IPS-18c (cell line): ENCODE measurements around the gene MINDY1.

Source experiments
- H3K4me3 ChIP-seq: 2 replicates; pipeline ENCODE4 v1.7.0; 2013; ENCODE audit warnings: low read depth, mild to moderate bottlenecking, low read length, moderate library complexity; ENCODE audit not compliant: insufficient read depth
- H3K9me3 ChIP-seq: one replicate; pipeline ENCODE4 v1.6.1; 2013; ENCODE audit warnings: mild to moderate bottlenecking, low read length, moderate library complexity; ENCODE audit not compliant: control insufficient read depth, insufficient read depth

MINDY1 gene

GRCh38 chr1:150999926-151000325 lies 6.8 kb downstream of the MINDY1 start:
- H3K9me3 ChIP-seq = peaks cover 2% of the 10 kb centered on the region

GRCh38 chr1:150999051-150999674 lies 7.5 kb downstream of the MINDY1 start:
- H3K9me3 ChIP-seq = peaks cover 2% of the 10 kb centered on the region

More at GRCh38 chr1:150999926-151000325, 6.8 kb downstream of the MINDY1 start:
- H3K4me3 ChIP-seq = no peak overlapping the region

GRCh38 chr1:150997949-150998348 lies 8.8 kb downstream of the MINDY1 start:
- peaks cover 2% of the 10 kb centered on the region for H3K9me3 ChIP-seq
- no peak overlapping the region for H3K4me3 ChIP-seq

More at GRCh38 chr1:150999051-150999674, 7.5 kb downstream of the MINDY1 start:
- H3K4me3 ChIP-seq = no peak overlapping the region

GRCh38 chr1:150997126-150997872 lies 9.4 kb downstream of the MINDY1 start:
- Histone ChIP-seq H3K4me3 (no peak overlapping the region), H3K9me3 (peaks cover 2% of the 10 kb centered on the region)

GRCh38 chr1:150995896-150996295 lies 10.8 kb downstream of the MINDY1 start:
- Histone ChIP-seq H3K9me3 (peaks cover under 1% of the 10 kb centered on the region), H3K4me3 (no peak overlapping the region)

- Histone ChIP-seq H3K4me3 (no peak overlapping the region), H3K9me3 (no peaks in the 10 kb centered on the region)
Observed at GRCh38 chr1:150995460-150995859, 11.2 kb downstream of the MINDY1 start.

- no peak overlapping the region for H3K4me3 ChIP-seq
- H3K9me3 ChIP-seq = no peaks in the 10 kb centered on the region
Observed at GRCh38 chr1:150994248-150994647, 12.5 kb downstream of the MINDY1 start.

- no peaks in the 10 kb centered on the region for H3K9me3 ChIP-seq
- H3K4me3 ChIP-seq = no peak overlapping the region
Observed at GRCh38 chr1:150992626-150993025, 14.1 kb downstream of the MINDY1 start.

GRCh38 chr1:150987924-150988323 lies 18.8 kb downstream of the MINDY1 start:
- Histone ChIP-seq H3K4me3 (no peak overlapping the region), H3K9me3 (no peaks in the 10 kb centered on the region)

- H3K4me3 ChIP-seq = no peak overlapping the region
- no peaks in the 10 kb centered on the region for H3K9me3 ChIP-seq
Observed at GRCh38 chr1:150985179-150985825, 21.4 kb downstream of the MINDY1 start.

GRCh38 chr1:150981805-150982712 lies 24.6 kb downstream of the MINDY1 start, which contains the start of gene ANXA9:
Gene ANXA9, plus strand, starts transcription at chr1:150982292. Its CDS starts 814 bp downstream, at chr1:150983106.
- no peak within 1 kb of the TSS for H3K4me3 ChIP-seq
- H3K9me3 ChIP-seq = no peaks in the 10 kb centered on the region

- Histone ChIP-seq H3K9me3 (no peaks in the 10 kb centered on the region), H3K4me3 (no peak overlapping the region)
Observed at GRCh38 chr1:150981177-150981804, 25.4 kb downstream of the MINDY1 start.

- H3K9me3 ChIP-seq = no peaks in the 10 kb centered on the region
- H3K4me3 ChIP-seq = no peak overlapping the region; the same call in 1 of the 2 replicates
Observed at GRCh38 chr1:150979092-150980056, 27.3 kb downstream of the MINDY1 start.

- no peaks in the 10 kb centered on the region for H3K9me3 ChIP-seq
- no peak overlapping the region for H3K4me3 ChIP-seq
Observed at GRCh38 chr1:150976879-150977694, 29.6 kb downstream of the MINDY1 start.

- Histone ChIP-seq H3K9me3 (no peaks in the 10 kb centered on the region), H3K4me3 (no peak overlapping the region)
Observed at GRCh38 chr1:150976401-150976821, 30.3 kb downstream of the MINDY1 start.
